GM21737 (cell line): ENCODE results near the gene GSTA5.
A peak's percentile ranks its signal among the peaks of the same experiment; 100 is the strongest.
"Not testable (repeated sequence)": the region's sequence is repeated elsewhere in the genome, so short reads cannot be mapped to it uniquely, and the experiment has no call there.

ENCODE experiments used
- ATAC-seq: cut with Tn5 transposase; IDR thresholded peaks from one replicate; pipeline ENCODE4 v1.9.1; 2021; ENCODE audit warnings: mild to moderate bottlenecking, moderate library complexity; ENCODE audit not compliant: unreplicated experiment

The GSTA5 gene

GRCh38 chr6:52839124-52840055 lies 1.2 kb downstream of the GSTA5 start:
- ATAC-seq, result peak; percentile 67

- no peak for ATAC-seq
Observed at GRCh38 chr6:52834481-52834880, 6.1 kb downstream of the GSTA5 start.

GRCh38 chr6:52830869-52831268 lies 9.7 kb downstream of the GSTA5 start:
- not testable (repeated sequence) for ATAC-seq

GRCh38 chr6:52829046-52829817 lies 11.4 kb downstream of the GSTA5 start:
- no peak for ATAC-seq

- not testable (repeated sequence) for ATAC-seq
Observed at GRCh38 chr6:52828621-52829020, 12.0 kb downstream of the GSTA5 start.

- ATAC-seq, result not testable (repeated sequence)
Observed at GRCh38 chr6:52827073-52827783, 13.4 kb downstream of the GSTA5 start.

GRCh38 chr6:52826513-52826912 lies 14.1 kb downstream of the GSTA5 start:
- ATAC-seq, result no peak

GRCh38 chr6:52825900-52826459 lies 14.6 kb downstream of the GSTA5 start:
- ATAC-seq, result not testable (repeated sequence)

GRCh38 chr6:52825270-52825793 lies 15.3 kb downstream of the GSTA5 start:
- not testable (repeated sequence) for ATAC-seq

- no peak for ATAC-seq
Observed at GRCh38 chr6:52821842-52822241, 18.8 kb downstream of the GSTA5 start.

GRCh38 chr6:52820198-52820597 lies 20.4 kb downstream of the GSTA5 start:
- no peak for ATAC-seq

- ATAC-seq, result peak; percentile 59
Observed at GRCh38 chr6:52815167-52816092, 25.2 kb downstream of the GSTA5 start.

GRCh38 chr6:52814545-52814944 lies 26.1 kb downstream of the GSTA5 start:
- not testable (repeated sequence) for ATAC-seq

GRCh38 chr6:52809777-52810176 lies 30.8 kb downstream of the GSTA5 start:
- ATAC-seq, result not testable (repeated sequence)

- ATAC-seq, result no peak
Observed at GRCh38 chr6:52808660-52809059, 32.0 kb downstream of the GSTA5 start.

- ATAC-seq, result not testable (repeated sequence)
Observed at GRCh38 chr6:52803668-52804255, 36.9 kb downstream of the GSTA5 start, which contains the start of gene GSTA1. GSTA1 (minus strand) TSS chr6:52803816; CDS start chr6:52799267, 4,549 bp downstream.

- ATAC-seq, result no peak
Observed at GRCh38 chr6:52802806-52803205, 37.8 kb downstream of the GSTA5 start.

- no peak for ATAC-seq
Observed at GRCh38 chr6:52801188-52801841, 39.3 kb downstream of the GSTA5 start.
